SU-DHL-6 (cell line): ENCODE data around the gene TMEM273.

Experiments
- CTCF ChIP-seq: fragments of 200-600 bp; sonication (generic); IDR thresholded peaks from one replicate; pipeline ENCODE4 v1.5.1; 2017; ENCODE audit warnings: antibody characterized with exemption, mild to moderate bottlenecking, low read length, moderate library complexity; ENCODE audit not compliant: insufficient read depth, poor library complexity, severe bottlenecking
- EZH2phosphoT487 ChIP-seq: fragments of 200-600 bp; sonication (generic), shearing (Covaris generic); conservative IDR thresholded peaks from 2 replicates; pipeline ENCODE4 v1.6.1; 2018; ENCODE audit warnings: mild to moderate bottlenecking, antibody characterized with exemption, low read length, moderate library complexity, mixed read lengths

DNA sequence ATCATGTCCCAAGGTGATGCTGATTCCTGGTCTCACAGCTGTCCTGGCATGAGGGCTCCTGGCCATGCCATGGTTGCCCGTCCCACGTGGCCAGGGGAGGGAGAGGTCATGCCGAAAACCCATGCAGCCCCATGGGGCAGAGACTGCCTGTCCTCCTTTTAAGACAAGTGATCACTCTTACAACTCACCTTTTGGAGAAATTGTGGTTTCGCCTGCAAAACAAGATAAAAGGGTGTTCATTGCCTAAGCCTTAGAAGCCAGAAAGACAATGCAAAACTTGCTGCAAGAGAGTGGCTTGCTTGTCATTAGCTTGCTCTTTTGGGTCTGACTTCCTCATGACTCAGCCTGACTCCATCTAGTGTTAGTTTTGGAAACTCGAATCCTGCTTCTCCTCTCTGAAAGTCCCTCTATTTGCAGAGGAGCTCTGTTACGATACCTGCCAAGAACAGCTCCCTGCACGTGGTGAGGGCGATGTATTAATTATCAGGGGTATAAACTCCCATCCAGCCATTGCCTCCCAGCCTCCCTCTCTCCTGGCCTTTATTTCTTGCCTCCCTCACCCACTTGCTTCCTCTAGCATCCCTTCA, 26.7 kb downstream of the TMEM273 start:
- no peak for TF ChIP-seq EZH2phosphoT487
- TF ChIP-seq CTCF: no peak
